GM18502 (cell line): ENCODE results near the gene TMEM164.
A peak's percentile ranks its signal among the peaks of the same experiment; 100 is the strongest.
"Not testable (repeated sequence)": the region's sequence is repeated elsewhere in the genome, so short reads cannot be mapped to it uniquely, and the experiment has no call there.

Experiments
- ATAC-seq: cut with Tn5 transposase; IDR thresholded peaks from one replicate; pipeline ENCODE4 v1.9.1; 2021; ENCODE audit warnings: mild to moderate bottlenecking; ENCODE audit not compliant: unreplicated experiment, poor library complexity

Gene TMEM164

GRCh38 chrX:110123331-110123782 is 120.4 kb downstream of the TMEM164 start:
- no peak for ATAC-seq

DNA sequence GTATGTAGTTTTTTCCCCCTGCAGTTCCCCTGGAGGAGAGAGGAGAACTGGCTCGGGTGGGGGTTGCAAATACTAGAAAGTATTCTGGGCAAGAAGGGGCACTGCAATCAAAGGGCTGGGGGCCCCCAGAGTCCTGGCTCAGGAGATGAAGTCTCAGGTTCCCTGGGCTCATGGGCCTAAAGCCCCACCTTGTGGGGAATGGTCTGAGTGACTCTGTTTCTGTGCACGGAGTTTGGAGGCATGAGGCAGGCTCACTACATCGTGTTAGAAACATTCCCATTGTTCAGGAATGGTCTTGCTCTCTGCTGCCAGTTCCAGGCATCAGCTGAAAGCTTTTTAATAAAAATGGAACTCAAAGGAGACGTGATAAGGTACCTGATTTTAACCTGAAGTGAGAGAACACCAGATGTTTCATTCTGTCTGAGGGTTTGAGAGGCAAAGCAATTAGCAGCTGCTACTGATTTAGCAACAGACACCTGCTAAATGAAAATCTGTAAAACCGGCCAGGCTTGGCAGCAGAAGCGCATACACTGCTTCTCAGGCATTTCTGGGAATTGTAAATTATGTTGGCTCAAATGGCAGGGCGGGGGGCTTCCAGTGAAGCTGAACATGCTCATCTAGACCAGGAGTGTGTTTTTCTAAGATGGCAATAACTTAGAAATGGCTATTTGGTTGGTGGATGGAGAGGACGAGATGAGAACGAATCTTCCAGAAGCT is 122.7 kb downstream of the TMEM164 start:
- ATAC-seq = no peak

DNA sequence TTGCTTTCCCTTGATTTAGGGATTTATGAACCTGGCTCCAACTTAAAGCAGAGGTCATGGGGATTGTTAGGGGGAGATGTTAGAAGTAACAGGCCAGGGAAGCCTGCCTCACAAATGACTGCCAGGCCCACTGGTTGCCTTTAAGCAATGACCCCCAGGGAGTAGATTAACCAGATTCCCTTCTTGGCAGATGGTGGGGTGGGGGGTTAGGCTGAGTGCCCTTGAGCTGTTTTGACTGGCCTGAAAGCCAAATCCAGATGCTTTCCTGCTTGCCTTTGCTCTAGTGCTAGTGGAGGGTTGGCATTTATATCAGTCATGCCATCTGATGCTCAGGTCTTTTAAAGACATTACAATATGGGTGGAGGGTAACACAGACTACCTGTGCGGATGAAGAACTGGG is 128.1 kb downstream of the TMEM164 start:
- no peak for ATAC-seq

GRCh38 chrX:110132450-110133114 is 129.7 kb downstream of the TMEM164 start:
- no peak for ATAC-seq

DNA sequence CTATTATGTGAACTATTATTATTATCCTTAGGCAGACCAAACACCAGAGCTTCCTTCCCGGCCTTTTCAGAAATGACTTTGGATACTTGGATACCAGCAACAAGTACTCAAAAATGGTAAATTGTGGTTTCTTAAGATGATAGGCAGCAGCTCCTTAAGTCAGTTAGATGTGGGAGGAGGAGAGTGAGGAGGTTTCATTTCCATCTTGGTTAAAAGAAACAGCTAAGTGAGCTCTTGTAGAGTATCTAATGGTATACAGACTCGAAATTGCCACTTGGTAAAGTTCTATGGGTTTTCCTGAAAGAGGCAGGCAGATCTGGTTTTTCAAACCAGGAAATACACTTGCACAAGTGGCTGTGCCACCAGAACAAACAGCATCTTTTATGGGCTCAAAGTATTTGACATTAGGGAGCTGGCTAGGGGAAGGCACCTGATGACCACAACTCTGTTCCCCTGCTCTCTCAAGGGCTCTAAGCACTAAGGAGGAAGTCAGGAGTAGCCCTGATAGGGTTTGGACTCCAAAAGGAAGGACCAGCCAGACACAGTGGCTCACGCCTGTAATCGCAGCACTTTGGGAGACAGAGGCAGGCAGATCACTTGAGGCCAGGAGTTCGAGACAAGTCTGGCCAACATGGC is 130.9 kb downstream of the TMEM164 start:
- no peak for ATAC-seq

- ATAC-seq = no peak
These were observed 132.7 kb downstream of the TMEM164 start for GRCh38 chrX:110135618-110136017.

GRCh38 chrX:110136136-110136535 is 133.2 kb downstream of the TMEM164 start:
- no peak for ATAC-seq

DNA sequence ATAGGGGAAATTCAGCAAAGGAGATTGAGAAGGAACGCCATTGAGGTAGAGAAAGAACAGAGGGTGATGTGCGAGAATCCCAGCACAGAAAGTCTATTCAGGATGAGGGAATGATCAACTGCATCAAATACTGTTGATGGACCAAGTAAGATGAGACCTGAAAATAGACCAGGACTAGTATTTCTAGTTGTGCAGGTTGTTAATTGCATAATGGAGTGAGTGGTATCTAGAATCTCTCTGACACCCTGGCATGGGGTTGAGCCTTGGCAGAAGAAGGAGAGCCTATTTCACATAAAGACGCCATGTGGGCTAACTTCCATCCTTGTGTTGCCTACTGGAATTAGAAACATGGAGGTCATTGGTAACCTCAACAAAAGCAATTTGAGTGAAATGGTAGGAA is 135.6 kb downstream of the TMEM164 start:
- ATAC-seq = no peak

- ATAC-seq = no peak
These were observed 136.3 kb downstream of the TMEM164 start for GRCh38 chrX:110139172-110139571.

DNA sequence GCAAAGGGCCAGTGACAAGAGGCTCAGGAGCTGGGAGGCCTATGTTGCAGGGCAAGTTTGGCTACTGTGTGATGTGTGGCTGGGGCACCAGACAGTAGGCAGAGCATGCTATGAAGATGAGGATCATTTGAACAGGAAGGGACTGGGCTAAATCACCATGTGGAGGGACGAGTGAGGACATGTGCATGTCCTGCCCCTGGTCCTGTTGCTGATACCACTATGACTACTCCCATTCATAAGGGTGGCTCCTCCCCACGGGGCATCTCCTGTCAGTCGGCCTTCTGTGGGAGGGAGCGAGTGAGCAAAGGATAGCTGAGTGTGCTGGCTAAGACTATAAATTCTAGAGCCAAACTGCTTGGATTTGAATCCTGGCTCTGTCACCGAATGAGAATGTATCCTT is 139.2 kb downstream of the TMEM164 start:
- ATAC-seq = no peak

GRCh38 chrX:110143454-110144210 is 140.7 kb downstream of the TMEM164 start:
- no peak for ATAC-seq

DNA sequence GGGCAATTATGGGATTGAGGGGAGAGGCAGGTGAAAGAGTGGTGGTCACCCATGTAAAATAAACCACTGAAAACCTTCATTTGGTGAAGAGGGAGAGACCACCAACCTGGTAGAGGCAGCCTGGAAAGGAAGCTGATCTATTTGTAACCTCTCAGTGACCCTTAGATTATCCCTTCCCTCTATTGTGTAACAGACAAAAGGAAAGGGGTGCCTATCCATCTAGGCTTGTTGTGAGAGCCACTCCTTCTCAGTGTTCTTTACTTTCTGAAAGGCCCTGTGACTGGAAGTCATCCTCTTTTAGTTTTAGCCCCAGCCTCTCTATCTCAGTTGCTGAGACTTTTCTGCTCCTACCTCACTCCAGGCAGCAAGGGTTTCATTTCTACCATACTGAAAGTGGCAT is 142.4 kb downstream of the TMEM164 start:
- ATAC-seq = no peak

DNA sequence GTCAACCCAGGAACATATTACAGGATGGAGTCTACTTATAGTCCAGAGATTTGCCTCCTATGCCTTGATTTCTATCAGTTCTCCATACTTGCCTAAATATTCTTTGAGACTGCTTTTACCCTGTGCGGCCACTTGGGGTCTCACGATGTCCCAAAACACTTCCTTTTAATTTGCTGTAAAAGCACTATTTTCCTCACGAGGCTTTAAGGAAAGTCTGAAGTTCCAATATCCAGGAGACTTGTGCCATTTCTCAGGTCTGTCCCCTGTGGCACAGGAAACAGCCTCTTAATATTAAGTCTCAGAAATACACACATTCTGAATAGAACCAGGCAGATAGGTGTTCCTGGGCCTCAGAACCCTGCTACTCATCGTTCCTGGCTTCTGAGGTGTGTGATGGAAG is 142.9 kb downstream of the TMEM164 start:
- ATAC-seq = peak; percentile 73

GRCh38 chrX:110146521-110146920 is 143.6 kb downstream of the TMEM164 start:
- ATAC-seq = peak; percentile 70

GRCh38 chrX:110153244-110153643 is 150.3 kb downstream of the TMEM164 start:
- no peak for ATAC-seq

- no peak for ATAC-seq
These were observed 151.0 kb downstream of the TMEM164 start for GRCh38 chrX:110153896-110154295.

GRCh38 chrX:110154328-110154727 is 151.4 kb downstream of the TMEM164 start:
- not testable (repeated sequence) for ATAC-seq

DNA sequence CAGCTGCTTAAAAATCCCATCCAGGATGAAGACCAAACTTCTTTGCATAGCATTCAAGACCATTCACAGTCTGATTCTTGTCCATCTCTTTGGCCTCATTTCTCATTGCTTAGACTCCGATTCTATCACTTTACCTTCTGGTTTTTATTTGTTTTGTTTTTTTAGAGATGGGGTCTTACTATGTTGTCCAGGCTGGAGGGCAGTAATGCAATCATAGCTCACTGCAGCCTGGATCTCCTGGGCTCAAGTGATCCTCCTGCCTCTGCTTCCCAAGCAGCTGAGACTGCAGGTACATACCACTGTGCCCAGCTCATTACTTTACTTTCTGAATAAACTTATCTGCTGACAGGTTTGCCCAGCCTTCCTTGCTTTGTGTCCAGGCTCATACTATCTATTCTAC is 152.8 kb downstream of the TMEM164 start:
- no peak for ATAC-seq

- ATAC-seq = no peak
These were observed 153.3 kb downstream of the TMEM164 start for GRCh38 chrX:110156167-110156754.

DNA sequence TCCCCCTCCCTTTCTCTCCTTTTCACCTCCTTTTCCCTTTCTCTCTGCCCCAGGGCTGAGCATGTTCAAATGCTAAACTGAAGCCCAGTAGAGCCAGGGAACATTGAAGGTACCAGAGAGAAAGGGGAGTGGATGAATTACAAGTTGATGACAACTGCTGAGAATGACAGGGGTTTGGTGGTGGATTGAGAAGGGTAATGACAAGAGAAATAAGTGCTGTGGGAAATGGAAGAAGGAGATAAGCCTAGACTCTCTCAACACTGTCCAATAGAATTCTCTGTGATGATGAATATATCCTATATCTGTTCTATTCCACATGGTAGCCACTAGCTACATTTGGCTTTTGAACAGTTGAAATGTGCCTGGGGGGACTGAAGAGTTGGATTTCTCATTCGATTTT is 154.5 kb downstream of the TMEM164 start:
- ATAC-seq = no peak
